Brain microvascular endothelial cell (primary cell): Measurements from ENCODE around the gene TOP2B.

Experiments
- DNase-seq: peaks from one replicate; pipeline ENCODE4 v3.0.0-alpha.2; 2020
- H3K27ac ChIP-seq: fragments of 250-450 bp; sonication (Bioruptor Pico); 2 replicates; pipeline ENCODE4 v1.5.1; 2020; ENCODE audit warnings: mild to moderate bottlenecking, moderate library complexity
- H3K27me3 ChIP-seq: fragments of 250-450 bp; sonication (Bioruptor Pico); replicated peaks from 2 replicates; pipeline ENCODE4 v1.5.1; 2020; ENCODE audit warnings: mild to moderate bottlenecking
- H3K36me3 ChIP-seq: fragments of 250-450 bp; sonication (Bioruptor Pico); replicated peaks from 2 replicates; pipeline ENCODE4 v1.5.1; 2020; ENCODE audit warnings: mild to moderate bottlenecking
- H3K4me3 ChIP-seq: 2 replicates; pipeline ENCODE4 v1.5.1; 2011; ENCODE audit warnings: low read depth, mild to moderate bottlenecking, control low read depth, low read length, moderate library complexity
- in situ Hi-C: cut with HindIII; loops from 2 replicates; pipeline ENCODE4 v1.10.0; 2017; ENCODE audit warnings: low sequenced_read_pairs, low pct_ligation_motif_present
- TF ChIP-seq, protein P1 (sequence below): IDR thresholded peaks from 2 replicates; pipeline ENCODE4 v1.5.1; 2011; ENCODE audit warnings: low read depth, mild to moderate bottlenecking, moderate library complexity, low read length, control low read depth, inconsistent platforms; ENCODE audit errors: missing control alignments

The TOP2B gene

DNA sequence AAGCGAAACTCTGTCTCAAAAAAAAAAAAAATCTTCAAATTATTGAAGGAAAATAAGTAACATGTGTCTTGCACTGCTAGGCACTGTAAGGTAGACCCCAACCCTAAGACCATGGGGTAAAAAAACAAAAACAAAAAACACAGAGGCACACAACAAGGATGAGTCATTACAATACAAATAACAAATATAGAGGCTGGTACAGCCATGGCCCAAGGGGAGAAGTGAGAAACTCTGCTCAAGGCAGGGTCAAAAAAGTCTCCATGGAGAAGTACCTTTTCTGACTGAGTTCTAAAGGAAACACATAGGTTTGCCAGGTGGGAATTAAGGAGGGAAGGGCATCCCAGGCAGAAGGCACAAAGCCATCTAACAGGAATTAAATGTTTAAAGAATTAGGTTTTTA is 54.5 kb downstream of the TOP2B start:
- DNase-seq, result no peak
- Histone ChIP-seq H3K27ac (no peak overlapping the region), H3K4me3 (no peak overlapping the region), H3K36me3 (peaks cover 31% of the 10 kb centered on the region), H3K27me3 (no peaks in the 10 kb centered on the region)
- TF ChIP-seq, protein P1, sequence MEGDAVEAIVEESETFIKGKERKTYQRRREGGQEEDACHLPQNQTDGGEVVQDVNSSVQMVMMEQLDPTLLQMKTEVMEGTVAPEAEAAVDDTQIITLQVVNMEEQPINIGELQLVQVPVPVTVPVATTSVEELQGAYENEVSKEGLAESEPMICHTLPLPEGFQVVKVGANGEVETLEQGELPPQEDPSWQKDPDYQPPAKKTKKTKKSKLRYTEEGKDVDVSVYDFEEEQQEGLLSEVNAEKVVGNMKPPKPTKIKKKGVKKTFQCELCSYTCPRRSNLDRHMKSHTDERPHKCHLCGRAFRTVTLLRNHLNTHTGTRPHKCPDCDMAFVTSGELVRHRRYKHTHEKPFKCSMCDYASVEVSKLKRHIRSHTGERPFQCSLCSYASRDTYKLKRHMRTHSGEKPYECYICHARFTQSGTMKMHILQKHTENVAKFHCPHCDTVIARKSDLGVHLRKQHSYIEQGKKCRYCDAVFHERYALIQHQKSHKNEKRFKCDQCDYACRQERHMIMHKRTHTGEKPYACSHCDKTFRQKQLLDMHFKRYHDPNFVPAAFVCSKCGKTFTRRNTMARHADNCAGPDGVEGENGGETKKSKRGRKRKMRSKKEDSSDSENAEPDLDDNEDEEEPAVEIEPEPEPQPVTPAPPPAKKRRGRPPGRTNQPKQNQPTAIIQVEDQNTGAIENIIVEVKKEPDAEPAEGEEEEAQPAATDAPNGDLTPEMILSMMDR, result no peak
- in situ Hi-C loops, result no loop called here

DNA sequence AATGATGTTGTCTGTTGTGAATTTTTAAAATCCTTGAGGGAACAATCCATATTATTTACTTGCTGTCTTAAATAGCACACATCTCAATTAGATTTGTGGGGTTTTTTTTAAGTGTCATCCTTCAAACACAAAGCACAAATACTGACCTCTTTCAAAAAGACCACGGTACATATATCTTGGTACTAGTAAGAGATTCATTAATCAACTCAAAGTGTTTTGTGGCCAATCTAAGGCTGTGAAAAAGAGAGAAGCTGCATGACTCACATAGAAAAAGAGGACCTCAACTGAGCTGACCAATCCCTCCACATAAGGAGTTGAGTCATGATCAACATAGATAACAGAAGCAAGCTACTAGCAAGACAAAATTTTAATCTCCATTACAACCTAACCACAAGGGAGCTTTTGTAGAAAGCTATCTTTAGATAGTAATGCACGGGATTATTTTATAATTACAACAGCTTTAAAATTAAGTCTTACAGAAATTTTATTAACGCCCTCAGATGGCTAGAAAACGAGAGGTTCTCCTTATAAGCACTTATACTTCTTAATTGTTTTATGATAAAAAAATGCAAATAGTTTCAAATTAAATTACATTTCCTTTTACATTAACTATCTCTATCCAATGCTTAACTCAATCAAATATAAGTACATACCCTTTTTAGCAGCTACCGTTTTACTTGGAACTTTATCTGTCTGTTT is 60.5 kb downstream of the TOP2B start:
- peak; percentile 85 for DNase-seq
- TF ChIP-seq, protein P1, result no peak
- Histone ChIP-seq H3K4me3 (no peak overlapping the region), H3K27me3 (no peaks in the 10 kb centered on the region), H3K27ac (peak overlapping the region; percentile 76), H3K36me3 (peaks cover 18% of the 10 kb centered on the region)
- in situ Hi-C loops, result no loop called here

DNA sequence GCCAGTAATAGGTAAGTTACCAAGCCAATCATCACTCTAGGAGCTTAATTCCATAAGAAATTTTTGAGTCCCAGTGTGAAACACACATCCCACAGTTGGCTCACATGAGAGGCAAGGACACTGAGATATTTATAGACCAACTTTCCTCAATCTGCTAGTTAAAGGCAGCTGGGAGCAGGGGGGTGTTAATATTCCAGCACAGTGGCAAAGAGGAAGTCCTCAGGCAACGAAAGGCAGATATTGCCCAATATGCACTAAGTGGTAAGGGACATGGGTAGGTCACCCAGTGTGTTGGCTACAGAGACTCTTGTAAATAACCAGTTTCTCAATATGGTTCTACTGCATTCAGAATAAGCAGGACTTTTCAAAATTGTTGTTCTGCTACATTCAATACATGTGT is 61.0 kb downstream of the TOP2B start:
- TF ChIP-seq, protein P1, result no peak
- peaks cover 17% of the 10 kb centered on the region for H3K36me3 ChIP-seq
- in situ Hi-C loops, result no loop called here
- no peak overlapping the region for H3K4me3 ChIP-seq
- peak; percentile 41 for DNase-seq
- peak overlapping the region; percentile 76 for H3K27ac ChIP-seq
- H3K27me3 ChIP-seq, result no peaks in the 10 kb centered on the region

GRCh38 chr3:25597535-25598101 is 67.1 kb downstream of the TOP2B start:
- in situ Hi-C loops, result no loop called here
- DNase-seq, result no peak
- TF ChIP-seq, protein P1, result no peak
- no peak overlapping the region for H3K27ac ChIP-seq
- no peak overlapping the region for H3K4me3 ChIP-seq
- H3K36me3 ChIP-seq, result peaks cover 44% of the 10 kb centered on the region
- no peaks in the 10 kb centered on the region for H3K27me3 ChIP-seq

- no peak overlapping the region for H3K4me3 ChIP-seq
- H3K27me3 ChIP-seq, result no peaks in the 10 kb centered on the region
- peak; percentile 70 for DNase-seq
- TF ChIP-seq, protein P1, result peak; percentile 64
- in situ Hi-C loops, result no loop called here
- H3K36me3 ChIP-seq, result peaks cover 45% of the 10 kb centered on the region
- peak overlapping the region; percentile 81 for H3K27ac ChIP-seq
Observed at GRCh38 chr3:25594007-25594502, 70.7 kb downstream of the TOP2B start.
